Amygdala (tissue), 56 donors: ENCODE results near the gene RAB33A.

ENCODE experiments used
- DNase-seq, 56 donors: peaks; one replicate each; lab custom pipeline; 2025; lab: John Stamatoyannopoulos, UW

Gene RAB33A

GRCh38 chrX:130170752-130171445 is 863 bp upstream of the RAB33A start:
- peak in 55 of 56 donors; percentile 19 to 93 (median 79) for DNase-seq

DNA sequence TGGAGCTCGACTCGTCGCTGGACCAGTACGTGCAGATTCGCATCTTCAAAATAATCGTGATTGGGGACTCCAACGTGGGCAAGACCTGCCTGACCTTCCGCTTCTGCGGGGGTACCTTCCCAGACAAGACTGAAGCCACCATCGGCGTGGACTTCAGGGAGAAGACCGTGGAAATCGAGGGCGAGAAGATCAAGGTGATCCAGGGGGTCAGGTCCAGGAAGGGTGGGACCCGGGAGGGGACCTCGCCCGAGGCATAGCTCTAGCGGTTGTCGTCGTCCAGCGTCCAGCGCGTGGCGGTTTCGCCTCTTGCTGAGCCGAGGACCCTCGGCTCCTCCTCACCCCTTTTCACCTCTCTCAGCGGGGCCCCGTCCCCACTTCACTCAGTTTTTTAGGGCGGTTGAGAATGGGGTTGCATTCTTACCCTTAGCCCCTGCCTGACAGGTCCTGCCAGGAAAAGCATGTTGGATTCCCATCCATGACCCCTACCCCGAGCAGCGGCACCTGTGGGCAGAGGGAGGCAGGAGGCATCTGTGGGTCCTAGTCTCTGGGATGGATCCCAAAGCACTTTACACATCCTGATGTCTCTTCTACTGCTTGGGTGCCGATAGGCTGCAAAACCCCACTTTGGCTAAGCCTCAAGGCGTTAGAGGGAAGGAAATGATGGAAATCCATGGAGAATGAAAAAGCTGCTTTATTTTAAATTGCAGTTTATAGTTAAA is 524 bp downstream of the RAB33A start:
- peak in 4 of 56 donors; percentile 1 to 20 (median 4) for DNase-seq

DNA sequence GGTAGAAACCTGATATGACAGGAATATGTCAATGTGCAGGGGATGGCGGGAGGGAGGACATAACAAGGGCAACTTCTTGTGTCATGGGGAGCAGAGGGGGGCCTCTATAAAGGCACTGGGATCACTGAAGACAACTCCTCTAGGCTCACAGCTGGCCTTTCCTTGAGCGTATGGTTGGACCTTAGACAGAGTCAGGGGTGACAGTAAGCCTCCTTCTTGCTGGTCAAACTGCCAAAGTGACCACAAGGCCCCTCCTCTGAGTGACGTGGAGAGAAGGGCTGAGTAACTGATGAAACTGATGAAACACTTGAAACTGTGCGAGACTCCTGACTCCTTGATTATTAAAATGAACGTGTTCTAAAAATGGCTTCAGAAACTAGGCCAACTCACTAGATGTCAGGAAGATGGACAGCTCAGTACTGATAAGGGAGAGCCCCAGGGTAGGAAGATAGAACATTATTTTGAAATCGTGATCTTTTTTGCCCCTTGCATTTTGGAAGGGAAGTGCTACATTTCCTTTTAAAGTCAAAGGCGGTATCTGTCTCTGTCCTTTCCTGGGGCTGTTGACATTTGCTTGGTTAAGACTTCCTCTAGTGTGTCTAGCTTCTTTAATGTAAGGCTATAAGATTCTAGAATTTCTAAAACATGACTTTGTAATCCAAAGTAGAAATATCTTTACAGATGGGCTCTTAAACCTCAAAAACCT is 1.6 kb downstream of the RAB33A start:
- peak in 35 of 56 donors; percentile 0 to 37 (median 10) for DNase-seq

GRCh38 chrX:130174045-130174704 is 2.4 kb downstream of the RAB33A start:
- peak in 7 of 56 donors; percentile 0 to 27 (median 5) for DNase-seq

GRCh38 chrX:130174937-130175336 is 3.2 kb downstream of the RAB33A start:
- DNase-seq = no peak

- DNase-seq = no peak
Observed at GRCh38 chrX:130176354-130176776, 4.6 kb downstream of the RAB33A start.

DNA sequence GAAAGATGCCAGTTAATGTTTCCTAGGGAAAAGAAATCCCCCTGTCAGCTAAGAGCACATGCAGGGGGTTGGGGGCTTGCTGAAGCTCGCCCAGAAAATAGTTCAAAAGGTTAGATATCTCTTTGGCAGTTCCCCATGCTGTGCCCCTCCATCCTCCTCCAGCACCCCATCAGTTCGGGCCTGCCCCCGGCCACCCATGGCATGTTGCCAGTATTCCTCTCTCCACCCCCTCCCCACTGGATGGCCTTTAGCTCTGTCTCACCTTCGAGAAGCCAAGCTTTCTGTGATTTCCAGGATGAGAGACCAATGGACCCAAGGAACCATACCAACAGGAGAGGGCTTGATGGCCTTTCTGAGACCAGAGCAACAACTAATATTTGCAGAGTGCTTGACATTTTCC is 5.2 kb downstream of the RAB33A start:
- DNase-seq = no peak

- DNase-seq = peak in 12 of 56 donors; percentile 0 to 33 (median 6)
Observed at GRCh38 chrX:130179170-130179569, 7.4 kb downstream of the RAB33A start.

DNA sequence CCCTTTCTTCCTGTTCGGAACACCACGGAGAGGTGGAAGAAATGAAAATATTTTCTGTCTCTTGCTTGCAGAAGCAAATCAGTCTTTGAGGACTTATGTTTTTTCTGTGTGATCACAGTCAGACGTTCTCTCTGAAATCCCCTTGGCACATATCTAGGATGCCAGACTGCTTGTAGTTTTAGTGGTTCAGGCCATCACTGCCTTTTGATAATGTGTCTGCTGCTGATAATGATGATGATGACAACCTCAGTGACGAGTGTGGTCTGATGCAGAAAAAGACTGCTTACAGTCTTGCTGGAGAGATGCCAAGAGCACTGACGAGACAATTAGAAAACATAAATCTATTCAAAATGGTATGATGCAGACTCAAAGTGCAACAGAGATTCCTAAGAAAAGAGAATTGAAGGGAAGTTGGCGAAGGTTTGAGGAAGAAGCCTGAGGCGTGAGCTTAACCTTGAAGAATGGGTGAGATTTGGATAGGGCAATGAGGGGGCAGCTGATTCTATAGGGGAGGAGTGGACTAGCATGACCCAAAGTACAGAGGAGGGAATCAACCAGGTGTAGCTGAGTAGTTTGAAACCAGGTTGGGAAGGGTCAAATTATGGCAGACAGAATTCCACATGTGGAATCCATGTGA is 7.9 kb downstream of the RAB33A start:
- peak in 1 of 56 donors; percentile 33 for DNase-seq

DNA sequence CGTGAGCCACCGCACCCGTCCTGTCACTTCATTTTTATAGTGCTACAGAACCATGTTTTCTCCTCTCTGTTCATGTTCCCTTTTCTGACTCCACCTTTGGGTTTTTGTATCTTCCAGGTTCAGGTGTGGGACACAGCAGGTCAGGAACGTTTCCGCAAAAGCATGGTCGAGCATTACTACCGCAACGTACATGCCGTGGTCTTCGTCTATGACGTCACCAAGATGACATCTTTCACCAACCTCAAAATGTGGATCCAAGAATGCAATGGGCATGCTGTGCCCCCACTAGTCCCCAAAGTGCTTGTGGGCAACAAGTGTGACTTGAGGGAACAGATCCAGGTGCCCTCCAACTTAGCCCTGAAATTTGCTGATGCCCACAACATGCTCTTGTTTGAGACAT is 12.4 kb downstream of the RAB33A start:
- no peak for DNase-seq

GRCh38 chrX:130184857-130185256 is 13.1 kb downstream of the RAB33A start:
- no peak for DNase-seq

GRCh38 chrX:130186651-130187050 is 14.9 kb downstream of the RAB33A start:
- DNase-seq = no peak

- no peak for DNase-seq
Observed at GRCh38 chrX:130190801-130191200, 19.0 kb downstream of the RAB33A start.

DNA sequence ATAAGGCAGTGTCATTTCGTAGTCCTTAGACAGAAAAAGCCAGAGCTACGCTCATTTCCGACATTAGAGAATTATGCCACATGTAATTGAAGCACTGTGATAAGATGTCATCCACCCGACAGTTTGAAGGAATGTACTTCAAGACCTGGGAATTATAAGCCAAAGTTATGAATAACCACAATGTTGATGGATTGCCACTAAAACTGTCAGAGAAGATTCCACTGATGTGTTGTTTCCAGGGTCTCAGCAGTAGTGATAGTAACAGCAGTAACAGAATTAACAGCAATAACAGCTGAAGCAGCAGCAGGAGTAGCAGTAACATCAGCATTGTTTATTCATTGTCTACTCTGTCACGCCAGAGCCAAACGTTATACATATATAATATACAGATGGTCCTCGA is 24.7 kb downstream of the RAB33A start:
- no peak for DNase-seq

- no peak for DNase-seq
Observed at GRCh38 chrX:130197464-130197863, 25.7 kb downstream of the RAB33A start.

- no peak for DNase-seq
Observed at GRCh38 chrX:130204647-130205046, 32.9 kb downstream of the RAB33A start.

GRCh38 chrX:130211415-130212186 is 39.8 kb downstream of the RAB33A start:
- no peak for DNase-seq

- no peak for DNase-seq
Observed at GRCh38 chrX:130212371-130212770, 40.6 kb downstream of the RAB33A start.

GRCh38 chrX:130213376-130213775 is 41.6 kb downstream of the RAB33A start:
- no peak for DNase-seq

GRCh38 chrX:130216320-130216719 is 44.6 kb downstream of the RAB33A start:
- no peak for DNase-seq
